H7 (cell line): ENCODE results near the gene CIZ1. TPM values are rescaled to one million over a fixed set of nuclear protein-coding genes. Genes with fewer than 3 reads are reported as not detected.

Experiments used
- DNase-seq: peaks from one replicate; pipeline ENCODE4 v3.0.0; 2012
- H3K27me3 ChIP-seq: 2 replicates; pipeline ENCODE4 v1.6.0; 2011; ENCODE audit warnings: mild to moderate bottlenecking, low read length; ENCODE audit not compliant: control insufficient read depth, insufficient read depth
- H3K36me3 ChIP-seq: replicated peaks from 2 replicates; pipeline ENCODE4 v1.5.1; 2011; ENCODE audit warnings: low read length; ENCODE audit not compliant: control insufficient read depth, insufficient read depth
- H3K4me3 ChIP-seq: 2 replicates; pipeline ENCODE4 v1.5.1; 2011; ENCODE audit warnings: low read depth, mild to moderate bottlenecking, control low read depth, low read length, moderate library complexity; ENCODE audit not compliant: insufficient read depth
- total RNA-seq: library from RNA; depleted of rRNA; stranded (reverse); fragments of >200 nt; shearing (Covaris generic); gene quantifications from 2 replicates; pipeline ENCODE4 v1.2.3, GENCODE V29; 2014

CIZ1 gene
- total RNA-seq, 1 experiment from 2014 or later, result 36.8 TPM

DNA sequence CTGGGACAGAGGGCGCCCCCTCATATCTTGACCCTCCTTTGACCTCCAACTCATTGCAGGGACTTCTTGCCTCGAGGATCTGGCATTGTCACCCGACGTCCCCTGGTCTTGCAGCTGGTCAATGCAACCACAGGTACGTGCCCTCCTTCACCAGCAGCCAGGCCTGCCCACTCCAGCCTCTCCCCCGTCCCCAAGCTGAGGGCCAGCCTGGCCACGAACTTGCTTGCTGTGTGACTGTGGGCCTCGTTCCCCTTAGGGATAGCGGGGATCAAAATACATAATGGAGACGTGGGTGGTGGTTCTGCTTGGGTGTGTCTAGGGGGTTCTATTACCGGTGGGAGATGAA is 26.8 kb upstream of the CIZ1 start:
- Histone ChIP-seq H3K27me3 (no peaks in the 10 kb centered on the region), H3K36me3 (peaks cover 16% of the 10 kb centered on the region), H3K4me3 (peak overlapping the region; percentile 25; the same call in 1 of the 2 replicates)
- no peak for DNase-seq

GRCh38 chr9:128216781-128217553 is 25.6 kb upstream of the CIZ1 start:
- H3K36me3 ChIP-seq, result peaks cover 11% of the 10 kb centered on the region
- H3K4me3 ChIP-seq, result no peak overlapping the region

DNA sequence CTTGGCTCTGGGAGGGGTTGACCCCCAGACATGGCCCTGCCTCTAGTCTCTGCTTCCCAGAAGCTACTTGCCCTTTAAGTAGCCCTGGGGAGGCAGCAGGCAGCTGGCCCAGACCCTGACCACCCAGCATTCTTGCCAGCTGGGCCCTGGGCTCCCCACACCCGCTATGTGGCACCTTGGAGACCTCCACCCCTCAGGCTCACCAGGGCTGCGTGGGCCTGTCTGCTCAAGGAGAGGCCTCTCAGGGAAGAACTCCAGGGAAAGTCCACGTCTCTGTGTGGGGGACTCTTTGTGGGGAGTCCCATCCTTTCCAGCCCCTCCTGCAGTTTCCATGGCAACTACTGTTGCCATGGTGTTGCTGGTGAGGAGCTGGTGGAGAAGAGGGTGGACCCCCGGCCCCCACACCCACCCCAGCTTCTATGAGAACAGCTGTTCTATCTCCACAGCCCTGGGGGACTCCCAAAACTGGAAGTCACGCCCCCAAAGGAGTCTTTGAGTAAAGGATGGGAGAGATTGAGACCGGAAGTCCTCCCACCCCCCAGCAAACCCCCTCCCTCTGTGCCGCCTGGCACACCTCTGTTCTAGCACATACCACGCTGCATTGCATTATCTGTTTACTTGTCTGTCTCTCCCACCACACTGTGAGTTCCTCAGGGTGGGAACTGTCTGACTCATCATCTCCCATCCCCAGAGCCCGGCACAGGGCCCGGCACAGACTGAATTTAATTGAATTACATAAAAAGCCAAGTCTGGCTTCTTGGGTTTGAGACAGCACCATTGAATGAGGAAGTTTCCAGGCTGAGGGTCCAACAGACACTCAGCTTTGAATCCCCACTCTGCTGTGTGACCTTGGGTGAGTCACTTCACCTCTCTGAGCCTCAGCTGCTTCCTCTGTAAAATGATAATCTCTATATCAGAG is 24.4 kb upstream of the CIZ1 start:
- no peak overlapping the region for H3K4me3 ChIP-seq
- DNase-seq, result peak; percentile 48
- H3K27me3 ChIP-seq, result no peaks in the 10 kb centered on the region
- H3K36me3 ChIP-seq, result peaks cover 8% of the 10 kb centered on the region

More at GRCh38 chr9:128216781-128217553, 25.6 kb upstream of the CIZ1 start:
- peak; percentile 33 for DNase-seq
- no peaks in the 10 kb centered on the region for H3K27me3 ChIP-seq

GRCh38 chr9:128214571-128215490 is 23.5 kb upstream of the CIZ1 start:
- DNase-seq, result peak; percentile 54
- peaks cover 3% of the 10 kb centered on the region for H3K36me3 ChIP-seq
- H3K4me3 ChIP-seq, result no peak overlapping the region
- no peaks in the 10 kb centered on the region for H3K27me3 ChIP-seq

DNA sequence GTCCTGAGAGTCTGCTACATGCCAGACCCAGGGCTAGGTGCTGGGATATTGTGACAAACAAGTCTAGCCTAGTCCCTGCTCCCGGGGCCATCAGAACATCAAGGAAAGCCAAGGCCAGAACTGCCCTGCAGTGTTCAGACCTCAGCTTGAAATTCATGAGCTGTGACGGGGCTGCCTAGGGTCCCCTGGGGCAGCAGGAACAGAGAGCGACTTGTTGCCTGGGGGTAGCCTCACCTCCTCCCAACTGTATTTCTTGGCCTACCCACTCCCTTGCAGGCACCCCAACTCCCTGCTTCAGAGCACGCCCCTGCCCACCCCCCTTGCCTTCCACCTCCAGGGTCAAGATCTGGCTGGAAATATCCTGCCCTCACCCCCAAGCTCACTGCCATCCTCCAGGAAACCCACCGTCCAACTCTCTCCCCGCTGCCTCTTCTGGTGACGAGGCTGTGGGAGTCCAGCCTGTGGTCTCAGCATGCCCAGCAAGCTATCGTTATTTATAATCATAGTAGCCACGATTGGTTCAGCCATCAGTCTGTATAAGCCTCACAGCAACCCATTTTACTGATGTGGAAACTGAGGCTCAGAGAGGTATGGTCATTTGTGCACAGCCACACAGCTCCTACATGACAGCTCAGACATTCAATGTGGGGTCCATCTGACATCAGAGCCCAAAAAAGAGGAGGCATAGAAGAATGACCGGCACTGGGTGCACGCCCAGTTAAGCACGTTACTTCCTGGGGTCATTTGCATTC is 22.6 kb upstream of the CIZ1 start:
- Histone ChIP-seq H3K36me3 (no peaks in the 10 kb centered on the region; the same call in 1 of the 2 replicates), H3K27me3 (no peaks in the 10 kb centered on the region), H3K4me3 (no peak overlapping the region)
- DNase-seq, result peak; percentile 23

DNA sequence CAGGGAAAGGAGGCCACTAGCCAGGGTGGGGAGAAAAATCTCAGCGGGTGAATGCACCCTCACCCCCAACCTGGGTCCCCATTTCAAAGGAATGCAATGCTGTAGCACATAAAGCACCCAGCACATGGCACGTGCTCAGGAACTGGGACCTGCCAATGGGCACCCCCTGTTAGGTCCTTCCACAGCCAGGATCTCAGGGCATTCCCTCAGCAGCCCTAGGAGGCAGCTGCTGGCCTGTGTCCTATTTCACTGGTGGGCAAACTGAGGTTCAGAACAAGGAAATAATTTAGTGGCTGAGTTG is 20.6 kb upstream of the CIZ1 start:
- no peaks in the 10 kb centered on the region for H3K27me3 ChIP-seq
- DNase-seq, result peak; percentile 19
- H3K4me3 ChIP-seq, result no peak overlapping the region
- H3K36me3 ChIP-seq, result no peaks in the 10 kb centered on the region

GRCh38 chr9:128211186-128211980 is 20.0 kb upstream of the CIZ1 start:
- no peak overlapping the region for H3K4me3 ChIP-seq
- DNase-seq, result peak; percentile 37
- H3K36me3 ChIP-seq, result no peaks in the 10 kb centered on the region
- no peaks in the 10 kb centered on the region for H3K27me3 ChIP-seq

DNA sequence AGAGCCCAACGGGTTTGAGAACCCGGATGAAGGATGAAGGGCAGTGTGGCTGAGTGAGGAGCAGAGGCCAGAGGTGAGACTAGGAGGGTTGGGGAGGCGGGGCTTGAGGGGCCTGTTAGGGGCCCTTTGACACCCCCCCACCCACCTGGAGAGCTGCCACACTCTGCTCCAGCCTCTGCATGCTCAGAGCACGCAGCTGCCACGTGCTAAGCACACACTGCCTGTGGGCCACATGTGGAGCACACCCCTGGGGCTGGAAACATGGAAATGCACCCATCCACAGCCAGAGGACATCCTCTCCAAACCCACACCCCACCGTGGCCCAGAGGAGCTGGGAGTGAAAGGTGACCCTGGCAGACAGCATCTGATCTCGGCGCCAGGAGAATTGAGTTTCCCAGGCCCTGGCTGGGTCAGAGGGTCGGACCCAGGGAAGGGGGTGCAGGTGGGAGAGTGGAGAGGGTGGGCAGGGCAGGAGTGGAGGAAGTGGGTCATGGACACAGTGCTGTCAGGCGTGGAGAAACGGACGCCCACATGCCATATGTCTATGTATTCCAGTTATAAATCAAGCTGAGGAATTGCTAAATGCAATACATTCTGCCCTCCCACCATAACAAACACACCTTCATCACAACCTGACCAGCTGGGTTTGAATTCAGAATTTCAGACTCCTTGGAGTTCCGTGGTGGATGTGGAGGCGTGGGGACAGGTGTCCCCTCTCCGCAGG is 17.7 kb upstream of the CIZ1 start:
- no peak for DNase-seq
- H3K27me3 ChIP-seq, result no peaks in the 10 kb centered on the region
- no peak overlapping the region for H3K4me3 ChIP-seq
- no peaks in the 10 kb centered on the region; the same call in 1 of the 2 replicates for H3K36me3 ChIP-seq

DNA sequence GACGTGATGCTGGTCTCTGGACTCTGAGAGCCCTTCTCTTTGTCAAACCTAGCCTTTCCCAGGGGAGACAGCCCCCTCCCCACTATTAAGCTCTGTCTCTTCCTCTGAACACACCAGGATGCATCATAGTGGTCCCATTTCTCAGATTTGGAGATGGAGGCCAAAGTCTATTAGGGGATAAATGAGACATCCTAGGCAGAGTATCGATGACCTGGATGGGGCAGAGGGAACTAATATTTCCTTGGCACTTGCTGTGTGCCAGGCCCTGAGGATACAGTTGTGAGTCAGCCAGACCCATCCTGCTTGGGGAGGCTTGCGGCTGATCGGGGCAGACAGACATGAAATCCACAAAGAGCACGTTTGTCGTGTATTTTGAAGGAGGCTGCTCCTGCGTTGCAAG is 17.0 kb upstream of the CIZ1 start:
- Histone ChIP-seq H3K4me3 (no peak overlapping the region), H3K27me3 (no peaks in the 10 kb centered on the region), H3K36me3 (no peaks in the 10 kb centered on the region; the same call in 1 of the 2 replicates)
- no peak for DNase-seq

DNA sequence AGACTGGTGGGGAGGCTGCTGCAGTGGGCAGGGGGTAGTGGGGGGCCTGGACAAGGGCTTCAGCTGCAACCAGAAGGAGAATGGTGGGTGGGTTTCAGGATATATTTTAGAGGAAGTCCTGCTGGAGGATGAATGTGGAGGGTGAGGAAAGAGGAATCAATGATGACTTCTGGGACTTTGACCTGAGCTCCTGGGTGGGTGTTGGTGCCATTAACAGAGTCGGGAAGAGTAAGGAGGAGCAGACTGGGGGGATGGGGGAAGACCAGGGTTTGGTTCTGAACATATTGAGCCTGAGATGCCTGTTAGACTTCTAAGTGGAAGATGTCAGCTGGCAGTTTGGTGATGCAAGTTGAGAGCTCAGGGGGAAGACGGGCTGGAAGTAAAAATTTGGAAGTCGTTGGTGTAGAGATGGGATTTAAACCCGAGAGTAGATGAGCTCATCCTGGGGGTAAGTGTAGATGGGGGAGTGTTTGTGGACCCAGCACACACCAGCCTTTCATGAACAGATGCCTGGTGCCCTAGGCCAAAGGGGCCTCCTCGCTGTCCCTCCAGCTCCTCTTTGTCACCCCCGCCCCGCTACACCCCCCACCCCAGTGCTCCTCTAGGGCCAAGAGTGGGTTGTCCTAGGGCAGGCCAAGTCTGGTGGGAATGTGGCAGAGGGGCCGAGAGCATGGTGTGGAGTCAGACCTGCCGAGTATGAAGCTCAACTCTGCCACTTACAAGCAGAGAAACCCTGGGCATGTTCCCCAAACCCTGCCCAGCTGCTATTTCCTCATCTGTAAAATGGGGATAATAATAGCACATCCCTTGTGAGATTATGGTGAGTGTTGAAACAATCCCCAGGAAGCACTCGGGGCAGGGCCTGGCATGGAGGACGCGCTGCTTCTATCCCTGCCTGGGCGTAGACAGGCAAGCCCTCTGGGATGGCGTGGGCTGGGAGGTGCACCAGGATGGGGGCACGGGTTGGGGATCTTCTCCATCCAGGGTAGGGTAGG is 15.8 kb upstream of the CIZ1 start:
- DNase-seq, result no peak

DNA sequence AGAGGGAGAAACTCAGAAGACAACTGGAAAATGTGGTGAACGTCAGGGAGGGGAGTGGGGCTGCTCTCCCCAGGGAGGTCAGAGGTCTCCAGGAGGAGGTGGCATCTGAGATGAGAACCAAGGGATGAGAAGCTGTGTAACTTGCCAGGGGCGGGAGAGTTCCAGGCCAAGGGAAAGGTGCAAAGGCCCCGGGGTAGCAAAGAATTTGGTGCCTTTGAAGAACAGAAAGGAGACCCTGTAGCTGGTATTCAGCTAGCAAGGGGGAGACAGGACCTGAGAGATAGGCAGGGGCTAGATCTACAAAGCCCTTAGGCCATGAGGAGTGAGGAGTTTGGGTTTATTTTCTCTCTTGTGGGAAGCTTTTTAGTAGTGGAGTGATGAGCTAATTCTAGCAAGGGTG is 15.1 kb upstream of the CIZ1 start:
- no peak for DNase-seq
- no peaks in the 10 kb centered on the region; the same call in 1 of the 2 replicates for H3K36me3 ChIP-seq
- H3K4me3 ChIP-seq, result no peak overlapping the region
- H3K27me3 ChIP-seq, result no peaks in the 10 kb centered on the region

More for the DNA sequence above, 15.8 kb upstream of the CIZ1 start:
- no peak overlapping the region for H3K4me3 ChIP-seq
- H3K27me3 ChIP-seq, result no peaks in the 10 kb centered on the region
- no peaks in the 10 kb centered on the region; the same call in 1 of the 2 replicates for H3K36me3 ChIP-seq
